Measurements from ENCODE around the gene POLR2H.

POLR2H gene

GRCh38 chr3:184388164-184388935 is 26.8 kb downstream of the POLR2H start:
- Mint-ChIP-seq H3K9me3 (no peaks in the 10 kb centered on the region), H3K4me3 (no peak overlapping the region), H3K36me3 (no peaks in the 10 kb centered on the region), H3K27ac (no peak overlapping the region), H3K27me3 (peaks cover 25% of the 10 kb centered on the region), H3K4me1 (no peaks in the 10 kb centered on the region)
- no peak for DNase-seq (ENCODE audit: low spot score in 2 of 2)
- ATAC-seq (ENCODE audit: low read depth), result no peak

- Mint-ChIP-seq H3K4me3 (no peak overlapping the region), H3K4me1 (no peaks in the 10 kb centered on the region), H3K27me3 (peaks cover 22% of the 10 kb centered on the region), H3K27ac (no peak overlapping the region), H3K36me3 (no peaks in the 10 kb centered on the region), H3K9me3 (no peaks in the 10 kb centered on the region)
- no peak for ATAC-seq (ENCODE audit: low read depth)
- DNase-seq (ENCODE audit: low spot score in 2 of 2), result no peak
Measured at GRCh38 chr3:184388936-184389230, 27.4 kb downstream of the POLR2H start.

GRCh38 chr3:184389384-184389783 is 27.9 kb downstream of the POLR2H start:
- peaks cover 18% of the 10 kb centered on the region for H3K27me3 Mint-ChIP-seq
- H3K36me3 Mint-ChIP-seq, result no peaks in the 10 kb centered on the region
- no peaks in the 10 kb centered on the region for H3K4me1 Mint-ChIP-seq
- H3K4me3 Mint-ChIP-seq, result no peak overlapping the region
- H3K9me3 Mint-ChIP-seq, result no peaks in the 10 kb centered on the region
- H3K27ac Mint-ChIP-seq, result no peak overlapping the region
- ATAC-seq (ENCODE audit: low read depth) (no peak), DNase-seq (ENCODE audit: low spot score in 2 of 2) (no peak)

GRCh38 chr3:184389935-184390528 is 28.5 kb downstream of the POLR2H start:
- peaks cover 13% of the 10 kb centered on the region for H3K27me3 Mint-ChIP-seq

GRCh38 chr3:184391266-184391665 is 29.8 kb downstream of the POLR2H start:
- Mint-ChIP-seq H3K27ac (no peak overlapping the region), H3K9me3 (no peaks in the 10 kb centered on the region), H3K36me3 (no peaks in the 10 kb centered on the region), H3K4me3 (no peak overlapping the region), H3K4me1 (no peaks in the 10 kb centered on the region), H3K27me3 (peaks cover 13% of the 10 kb centered on the region)
- ATAC-seq (ENCODE audit: low read depth), result no peak
- DNase-seq (ENCODE audit: low spot score in 2 of 2), result no peak

More at GRCh38 chr3:184389935-184390528, 28.5 kb downstream of the POLR2H start:
- H3K36me3 Mint-ChIP-seq, result no peaks in the 10 kb centered on the region
- no peaks in the 10 kb centered on the region for H3K9me3 Mint-ChIP-seq
- ATAC-seq (ENCODE audit: low read depth) (no peak), DNase-seq (ENCODE audit: low spot score in 2 of 2) (no peak)
- no peak overlapping the region for H3K4me3 Mint-ChIP-seq
- no peaks in the 10 kb centered on the region for H3K4me1 Mint-ChIP-seq
- H3K27ac Mint-ChIP-seq, result no peak overlapping the region

- Mint-ChIP-seq H3K4me1 (no peaks in the 10 kb centered on the region), H3K27me3 (peaks cover 8% of the 10 kb centered on the region), H3K27ac (no peak overlapping the region), H3K4me3 (no peak overlapping the region), H3K36me3 (no peaks in the 10 kb centered on the region), H3K9me3 (no peaks in the 10 kb centered on the region)
- DNase-seq (ENCODE audit: low spot score in 2 of 2), result no peak
- ATAC-seq (ENCODE audit: low read depth), result no peak
Measured at GRCh38 chr3:184395320-184395660, 33.8 kb downstream of the POLR2H start.

GRCh38 chr3:184399410-184399809 is 37.9 kb downstream of the POLR2H start:
- Mint-ChIP-seq H3K9me3 (no peaks in the 10 kb centered on the region), H3K4me3 (no peak overlapping the region), H3K27me3 (peaks cover 15% of the 10 kb centered on the region), H3K36me3 (no peaks in the 10 kb centered on the region), H3K27ac (no peak overlapping the region), H3K4me1 (no peaks in the 10 kb centered on the region)
- no peak for DNase-seq (ENCODE audit: low spot score in 2 of 2)
- ATAC-seq (ENCODE audit: low read depth), result no peak

- Mint-ChIP-seq H3K27me3 (peaks cover 17% of the 10 kb centered on the region), H3K36me3 (no peaks in the 10 kb centered on the region), H3K9me3 (no peaks in the 10 kb centered on the region), H3K4me1 (no peaks in the 10 kb centered on the region), H3K27ac (no peak overlapping the region), H3K4me3 (no peak overlapping the region)
- ATAC-seq (ENCODE audit: low read depth) (no peak), DNase-seq (ENCODE audit: low spot score in 2 of 2) (no peak)
Measured at GRCh38 chr3:184405075-184406030, 43.8 kb downstream of the POLR2H start.

GRCh38 chr3:184409331-184409926 is 47.9 kb downstream of the POLR2H start:
- DNase-seq (ENCODE audit: low spot score in 2 of 2) (no peak), ATAC-seq (ENCODE audit: low read depth) (no peak)
- Mint-ChIP-seq H3K27me3 (peaks cover 10% of the 10 kb centered on the region), H3K4me3 (no peak overlapping the region), H3K36me3 (peaks cover 3% of the 10 kb centered on the region), H3K4me1 (no peaks in the 10 kb centered on the region), H3K9me3 (peaks cover 2% of the 10 kb centered on the region), H3K27ac (no peak overlapping the region)

- peaks cover 3% of the 10 kb centered on the region for H3K36me3 Mint-ChIP-seq
- peaks cover 10% of the 10 kb centered on the region for H3K27me3 Mint-ChIP-seq
- H3K4me3 Mint-ChIP-seq, result no peak overlapping the region
- DNase-seq (ENCODE audit: low spot score in 2 of 2) (no peak), ATAC-seq (ENCODE audit: low read depth) (no peak)
- H3K27ac Mint-ChIP-seq, result no peak overlapping the region
- H3K4me1 Mint-ChIP-seq, result no peaks in the 10 kb centered on the region
- H3K9me3 Mint-ChIP-seq, result peaks cover 2% of the 10 kb centered on the region
Measured at GRCh38 chr3:184409946-184410500, 48.5 kb downstream of the POLR2H start.

- peaks cover 3% of the 10 kb centered on the region for H3K36me3 Mint-ChIP-seq
- ATAC-seq (ENCODE audit: low read depth), result no peak
- no peak overlapping the region for H3K27ac Mint-ChIP-seq
- H3K9me3 Mint-ChIP-seq, result peaks cover 2% of the 10 kb centered on the region
- no peak overlapping the region for H3K4me3 Mint-ChIP-seq
- H3K27me3 Mint-ChIP-seq, result peaks cover 7% of the 10 kb centered on the region
- DNase-seq (ENCODE audit: low spot score in 2 of 2), result no peak
- peaks cover 2% of the 10 kb centered on the region for H3K4me1 Mint-ChIP-seq
Measured at GRCh38 chr3:184414418-184415202, 53.1 kb downstream of the POLR2H start.

- Mint-ChIP-seq H3K9me3 (peaks cover 2% of the 10 kb centered on the region), H3K4me1 (peaks cover 2% of the 10 kb centered on the region), H3K27ac (no peak overlapping the region), H3K36me3 (peaks cover 3% of the 10 kb centered on the region), H3K4me3 (no peak overlapping the region), H3K27me3 (peaks cover 7% of the 10 kb centered on the region)
- ATAC-seq (ENCODE audit: low read depth) (no peak), DNase-seq (ENCODE audit: low spot score in 2 of 2) (no peak)
Measured at GRCh38 chr3:184415203-184415490, 53.6 kb downstream of the POLR2H start.

GRCh38 chr3:184417619-184418327 is 56.3 kb downstream of the POLR2H start:
- peaks cover 5% of the 10 kb centered on the region for H3K27me3 Mint-ChIP-seq
- ATAC-seq (ENCODE audit: low read depth), result peak; percentile 99
- H3K4me3 Mint-ChIP-seq, result no peak overlapping the region
- H3K9me3 Mint-ChIP-seq, result no peaks in the 10 kb centered on the region
- no peaks in the 10 kb centered on the region for H3K36me3 Mint-ChIP-seq
- peak; percentile 73 to 78 for DNase-seq (ENCODE audit: low spot score in 2 of 2)
- H3K27ac Mint-ChIP-seq, result no peak overlapping the region
- peaks cover 2% of the 10 kb centered on the region for H3K4me1 Mint-ChIP-seq
